ENCODE measurements around the gene TPT1.
A peak's percentile ranks its signal among the peaks of the same experiment; 100 is the strongest.
"Not testable (repeated sequence)": the region's sequence is repeated elsewhere in the genome, so short reads cannot be mapped to it uniquely, and the experiment has no call there.

TPT1 gene

GRCh38 chr13:45302507-45302906 is 38.5 kb downstream of the TPT1 start:
- DNase-seq (ENCODE audit: low read depth): no peak
- no peak overlapping the region for H3K4me3 ChIP-seq (ENCODE audit: low read depth, low read length)
- in situ Hi-C loops (cut with HindIII; ENCODE audit: low sequenced_read_pairs): no loop called here
- no peak for TF ChIP-seq CTCF (IDR thresholded peaks at IDR 0.05; ENCODE audit: low read depth, low read length, missing control alignments)

GRCh38 chr13:45301263-45301662 is 39.7 kb downstream of the TPT1 start:
- TF ChIP-seq CTCF (IDR thresholded peaks at IDR 0.05; ENCODE audit: low read depth, low read length, missing control alignments): no peak
- DNase-seq (ENCODE audit: low read depth): no peak
- no peak overlapping the region for H3K4me3 ChIP-seq (ENCODE audit: low read depth, low read length)
- in situ Hi-C loops (cut with HindIII; ENCODE audit: low sequenced_read_pairs): no loop called here

- in situ Hi-C loops (cut with HindIII; ENCODE audit: low sequenced_read_pairs): no loop called here
- DNase-seq (ENCODE audit: low read depth): no peak
- TF ChIP-seq CTCF (IDR thresholded peaks at IDR 0.05; ENCODE audit: low read depth, low read length, missing control alignments): no peak
- no peak overlapping the region for H3K4me3 ChIP-seq (ENCODE audit: low read depth, low read length)
Observed at GRCh38 chr13:45300190-45300985, 40.6 kb downstream of the TPT1 start.

GRCh38 chr13:45299194-45299593 is 41.8 kb downstream of the TPT1 start:
- no peak for TF ChIP-seq CTCF (IDR thresholded peaks at IDR 0.05; ENCODE audit: low read depth, low read length, missing control alignments)
- H3K4me3 ChIP-seq (ENCODE audit: low read depth, low read length): no peak overlapping the region
- in situ Hi-C loops (cut with HindIII; ENCODE audit: low sequenced_read_pairs): no loop called here
- DNase-seq (ENCODE audit: low read depth): peak; percentile 15

GRCh38 chr13:45298550-45298949 is 42.4 kb downstream of the TPT1 start:
- DNase-seq (ENCODE audit: low read depth); in situ Hi-C loops (cut with HindIII; ENCODE audit: low sequenced_read_pairs); H3K4me3 ChIP-seq (ENCODE audit: low read depth, low read length): not testable (repeated sequence)

- no peak for DNase-seq (ENCODE audit: low read depth)
- TF ChIP-seq CTCF (IDR thresholded peaks at IDR 0.05; ENCODE audit: low read depth, low read length, missing control alignments): no peak
- in situ Hi-C loops (cut with HindIII; ENCODE audit: low sequenced_read_pairs): no loop called here
- no peak overlapping the region for H3K4me3 ChIP-seq (ENCODE audit: low read depth, low read length)
Observed at GRCh38 chr13:45298206-45298505, 42.8 kb downstream of the TPT1 start.

GRCh38 chr13:45297456-45298205 is 43.4 kb downstream of the TPT1 start:
- no peak for DNase-seq (ENCODE audit: low read depth)
- no peak for TF ChIP-seq CTCF (IDR thresholded peaks at IDR 0.05; ENCODE audit: low read depth, low read length, missing control alignments)
- in situ Hi-C loops (cut with HindIII; ENCODE audit: low sequenced_read_pairs): no loop called here
- H3K4me3 ChIP-seq (ENCODE audit: low read depth, low read length): no peak overlapping the region
